NCI-H1092 (cell line): ENCODE data around the gene PFN2.
"Not testable (repeated sequence)": the region's sequence is repeated elsewhere in the genome, so short reads cannot be mapped to it uniquely, and the experiment has no call there.

Experiments used
- DNase-seq: peaks from one replicate; lab custom pipeline; 2025; lab: John Stamatoyannopoulos, UW

Gene PFN2

DNA sequence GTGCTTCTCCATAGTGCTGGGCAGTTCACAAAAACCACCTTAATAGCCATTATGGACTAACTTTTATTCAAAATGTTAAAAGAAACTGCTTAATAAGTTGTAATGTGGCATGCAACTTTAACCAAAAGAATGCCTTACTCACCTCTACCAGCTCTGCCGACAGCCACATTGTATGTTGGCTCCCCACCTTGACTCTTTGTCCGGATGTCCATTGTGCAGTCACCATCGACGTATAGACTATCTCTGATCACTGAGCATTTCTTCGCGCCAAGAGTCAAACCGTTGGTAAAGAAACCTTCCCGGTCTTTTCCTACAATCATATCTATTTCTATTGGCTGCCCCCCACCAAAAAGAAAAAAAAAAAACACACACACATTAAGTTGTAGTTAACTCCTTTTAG is 2.5 kb downstream of the PFN2 start:
- no peak for DNase-seq

DNA sequence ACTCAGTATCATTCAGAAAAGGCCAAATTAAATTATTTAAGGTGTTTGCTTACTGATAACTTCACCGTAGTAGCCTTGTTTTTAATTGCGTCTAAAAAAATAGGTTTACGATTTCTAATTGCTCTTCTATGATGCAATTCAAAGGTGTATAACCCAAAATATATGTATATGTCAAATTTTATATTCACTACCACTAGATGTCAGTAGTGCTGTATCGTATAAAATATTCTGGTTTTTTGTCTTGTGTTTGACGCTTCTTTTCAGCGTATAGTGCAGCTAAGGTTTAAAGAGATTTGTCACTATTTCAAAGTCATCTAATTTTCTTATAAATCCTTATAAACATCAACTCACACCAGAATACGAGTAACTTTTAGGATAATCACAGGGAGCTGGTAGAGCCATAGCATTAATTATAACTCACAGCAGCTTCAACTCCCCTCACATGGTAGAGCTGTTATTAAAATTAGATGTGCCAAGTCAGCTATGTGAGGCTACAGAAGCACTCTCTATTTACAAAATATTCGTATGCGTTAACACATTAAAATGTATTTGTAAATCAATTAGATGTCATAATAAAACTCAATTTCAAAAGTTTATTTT is 3.5 kb downstream of the PFN2 start:
- peak; percentile 21 for DNase-seq

DNA sequence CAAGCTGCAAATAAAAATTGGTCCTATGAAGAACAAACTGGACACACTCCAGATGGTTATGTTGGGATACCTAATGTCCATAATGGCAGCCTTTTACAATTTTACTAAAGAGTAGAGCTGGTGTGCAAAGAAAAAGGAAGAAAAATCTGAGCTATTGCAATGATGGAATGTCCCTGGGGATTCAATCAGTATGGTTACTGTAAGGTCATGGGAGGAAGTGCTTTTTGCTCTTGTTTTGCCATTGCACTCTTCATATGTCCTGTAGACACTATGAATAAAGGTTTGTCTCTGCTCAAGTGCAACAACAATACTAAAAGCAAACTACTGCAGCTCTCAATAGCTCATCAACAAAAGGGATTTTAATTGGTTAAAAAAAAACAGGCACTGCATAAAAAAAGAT is 5.4 kb downstream of the PFN2 start:
- DNase-seq, result no peak

DNA sequence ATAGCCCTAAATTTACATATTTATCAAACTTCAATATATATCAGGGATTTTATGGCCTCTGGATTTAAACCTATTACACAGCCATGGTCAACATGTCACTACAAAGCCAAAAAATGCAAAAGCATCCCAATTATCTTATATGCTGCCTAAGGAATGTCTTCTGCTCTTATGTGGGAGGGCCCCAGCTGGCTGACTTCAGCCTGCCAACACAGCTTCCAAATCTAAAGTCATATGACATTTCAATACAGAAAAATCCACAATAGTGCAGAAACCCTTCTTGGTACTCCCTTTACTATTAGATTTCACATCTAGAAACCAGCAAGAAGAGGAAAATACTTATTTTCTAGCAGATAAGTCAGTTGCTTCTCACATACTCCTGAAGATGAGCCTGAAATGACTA is 6.4 kb downstream of the PFN2 start:
- no peak for DNase-seq

DNA sequence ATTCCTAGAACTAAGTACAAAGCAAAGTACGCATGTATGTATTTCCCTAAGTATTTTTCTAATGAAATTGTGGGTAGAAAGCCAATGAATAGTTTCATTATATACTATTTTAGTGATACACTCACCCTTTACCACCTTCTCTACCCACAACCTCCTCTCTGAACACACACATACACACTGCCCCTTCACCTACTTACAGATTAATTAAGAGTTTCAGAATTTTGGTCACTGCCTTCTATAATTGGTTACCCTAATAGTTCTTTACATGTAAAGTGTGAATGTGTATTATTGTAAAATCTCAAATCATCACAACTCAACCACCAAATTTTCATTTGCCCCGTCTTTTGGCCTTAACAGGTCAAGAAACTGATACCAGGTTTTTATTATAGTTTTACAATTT is 7.2 kb downstream of the PFN2 start:
- DNase-seq, result no peak

DNA sequence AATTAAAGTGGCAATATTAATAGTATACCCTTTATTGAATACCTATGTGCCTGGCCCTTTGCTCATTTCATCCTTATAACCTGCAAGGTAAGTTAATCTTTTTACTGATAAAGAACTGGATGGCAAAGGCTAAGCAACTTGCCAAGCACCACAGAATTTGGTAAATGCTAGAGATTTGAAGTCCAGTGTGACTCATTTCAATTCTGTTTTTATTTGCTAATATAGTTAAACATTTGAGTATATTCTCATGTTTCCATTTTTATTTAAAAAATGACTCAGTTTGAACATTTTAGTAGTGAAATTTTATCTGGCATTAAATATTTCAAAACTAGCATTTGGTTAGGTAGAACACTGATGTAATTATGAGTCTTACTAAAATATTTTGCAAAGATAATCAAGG is 11.3 kb downstream of the PFN2 start:
- no peak for DNase-seq

DNA sequence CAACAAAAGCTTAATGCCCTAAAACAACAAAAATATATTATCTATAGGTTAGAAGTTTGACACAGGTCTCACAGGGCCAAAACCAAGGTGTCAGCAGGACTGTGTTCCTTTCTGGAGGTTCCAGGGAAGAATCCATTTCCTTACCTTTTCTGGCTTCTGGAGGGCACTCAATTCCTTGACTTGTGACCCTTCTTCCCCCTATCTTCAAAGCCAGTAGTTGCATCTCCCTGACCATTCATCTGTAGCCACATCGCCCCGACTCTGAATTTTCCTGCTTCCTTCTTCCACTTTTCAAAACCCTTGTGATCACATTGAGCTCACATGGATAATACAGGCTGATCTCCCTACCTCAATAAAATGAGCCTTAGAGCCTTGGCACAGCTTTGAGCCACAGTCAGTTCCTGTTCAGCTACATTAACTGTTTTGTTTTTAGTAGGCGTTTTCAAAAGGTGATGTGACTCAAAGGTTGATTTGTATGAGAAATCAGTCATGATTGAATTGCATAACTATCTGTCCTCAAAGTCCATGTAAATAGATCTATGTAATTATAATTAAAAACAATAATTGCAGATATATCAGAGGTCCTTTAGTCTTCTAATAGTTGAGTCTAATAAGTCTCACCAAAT is 12.4 kb downstream of the PFN2 start:
- no peak for DNase-seq

DNA sequence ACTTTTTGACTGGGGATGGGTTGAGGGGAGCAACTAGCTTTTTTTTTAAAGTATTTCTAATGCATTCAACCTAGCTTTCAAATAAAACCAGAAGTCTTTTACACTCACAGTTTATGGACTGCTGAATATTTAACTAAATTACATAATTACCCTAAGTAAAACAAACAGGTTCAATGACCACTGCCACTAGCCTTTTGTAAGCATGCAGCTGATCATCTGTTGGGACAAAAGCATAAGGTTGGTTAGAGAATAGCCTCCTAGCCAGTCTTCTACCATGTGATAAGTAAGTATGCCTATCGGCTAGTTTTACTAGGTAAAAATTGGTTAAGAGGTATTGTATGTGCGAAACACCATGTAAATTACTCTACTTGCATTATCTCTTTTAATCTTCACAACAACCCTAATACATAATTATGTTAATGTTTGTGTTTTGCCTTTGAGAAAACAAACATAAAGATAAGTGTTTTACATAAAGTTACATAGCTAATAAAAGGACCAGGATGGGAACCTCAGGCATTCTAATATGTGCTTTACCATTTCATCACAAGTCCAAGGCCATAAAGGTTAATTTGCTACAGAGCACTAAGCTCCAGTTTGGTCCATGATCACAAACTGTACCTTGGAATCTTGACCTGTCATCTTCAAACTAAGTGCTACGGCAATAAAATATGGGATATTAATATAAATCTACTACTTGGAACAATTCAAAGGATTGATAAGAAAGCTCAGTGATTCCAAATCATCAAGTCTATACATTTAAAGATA is 13.2 kb downstream of the PFN2 start:
- DNase-seq, result no peak

DNA sequence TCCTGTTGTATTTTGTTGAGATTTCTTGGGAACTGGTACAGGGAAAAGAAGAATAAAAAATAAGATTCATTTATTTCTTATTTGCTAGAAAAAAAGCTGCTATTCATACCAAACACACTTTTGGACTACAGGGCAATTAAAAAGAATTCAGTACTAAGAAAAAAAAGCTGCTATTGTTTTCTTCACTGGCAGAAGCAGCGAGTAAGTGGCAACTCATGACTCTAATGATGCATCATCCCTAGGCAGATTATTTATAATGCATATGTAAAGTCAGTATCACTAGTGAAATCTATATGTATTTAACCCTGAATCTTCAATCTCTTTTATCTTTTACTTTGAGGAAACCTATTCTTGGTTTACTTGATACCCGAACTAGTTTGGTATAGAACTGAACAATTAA is 15.2 kb downstream of the PFN2 start:
- DNase-seq, result no peak

DNA sequence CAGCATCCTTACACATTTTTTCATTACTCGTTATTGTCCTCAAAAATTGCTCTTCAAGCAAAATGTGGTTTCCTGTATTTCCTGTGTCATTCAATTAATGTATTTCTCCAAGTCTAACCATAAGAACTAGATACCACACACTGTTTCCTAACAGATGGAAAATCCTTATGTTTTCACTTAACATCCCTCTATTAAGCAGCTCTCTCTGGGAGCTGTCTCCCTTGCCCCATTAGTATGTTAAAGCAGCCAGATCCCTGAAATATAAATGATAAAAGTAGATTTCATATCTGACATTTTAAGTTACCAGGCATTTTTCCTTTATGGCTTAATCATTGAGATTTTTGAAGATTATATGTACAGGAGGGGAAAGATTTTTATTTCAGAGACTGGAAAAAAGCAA is 15.9 kb downstream of the PFN2 start:
- no peak for DNase-seq

DNA sequence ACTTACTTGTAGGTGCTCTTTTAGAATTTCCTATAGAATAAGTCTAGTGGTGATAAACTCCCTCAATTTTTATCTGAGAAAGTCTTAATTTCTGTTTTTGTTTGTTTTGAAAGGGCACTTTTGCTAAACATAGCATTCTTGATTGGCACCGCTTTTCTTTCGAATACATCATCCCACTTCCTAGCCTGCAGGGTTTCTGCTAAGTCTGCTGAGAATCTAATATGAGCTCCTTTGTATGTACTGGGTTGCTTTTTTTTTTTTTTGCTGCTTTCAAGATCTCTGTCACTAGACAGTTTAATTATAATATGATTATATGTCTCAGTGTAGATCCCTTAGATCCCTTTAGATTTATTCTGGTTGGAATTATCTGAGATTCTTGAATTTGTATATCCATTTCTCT is 21.5 kb downstream of the PFN2 start:
- no peak for DNase-seq

DNA sequence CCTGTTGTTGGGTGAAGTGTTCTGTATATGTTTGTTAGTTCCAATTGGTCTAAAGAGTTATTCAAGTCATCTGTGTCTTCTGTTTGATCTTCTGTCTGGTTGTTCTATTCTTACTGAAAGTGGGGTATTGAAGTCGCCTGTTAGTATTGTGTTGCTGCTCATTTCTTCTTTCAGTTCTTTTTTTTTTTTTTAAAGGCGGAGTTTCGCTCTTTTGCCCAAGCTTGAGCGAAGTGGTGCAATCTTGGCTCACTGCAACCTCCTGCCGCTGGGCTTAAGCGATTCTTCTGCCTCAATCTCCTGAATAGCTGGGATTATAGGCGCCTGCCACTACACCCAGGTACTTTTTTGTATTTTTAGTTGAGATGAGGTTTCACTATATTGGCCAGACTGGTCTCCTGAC is 23.5 kb downstream of the PFN2 start:
- no peak for DNase-seq

DNA sequence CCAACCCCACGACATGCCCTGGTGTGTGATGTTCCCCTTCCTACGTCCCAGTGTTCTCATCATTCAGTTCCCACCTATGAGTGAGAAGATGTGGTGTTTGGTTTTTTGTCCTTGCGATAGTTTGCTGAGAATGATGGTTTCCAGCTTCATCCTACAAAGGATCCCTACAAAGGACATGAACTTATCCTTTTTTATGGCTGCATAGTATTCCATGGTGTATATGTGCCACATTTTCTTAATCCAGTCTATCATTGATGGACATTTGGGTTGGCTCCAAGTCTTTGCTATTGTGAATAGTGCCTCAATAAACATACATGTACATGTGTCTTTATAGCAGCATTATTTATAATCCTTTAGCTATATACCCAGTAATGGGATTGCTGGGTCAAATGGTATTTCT is 26.7 kb downstream of the PFN2 start:
- not testable (repeated sequence) for DNase-seq

DNA sequence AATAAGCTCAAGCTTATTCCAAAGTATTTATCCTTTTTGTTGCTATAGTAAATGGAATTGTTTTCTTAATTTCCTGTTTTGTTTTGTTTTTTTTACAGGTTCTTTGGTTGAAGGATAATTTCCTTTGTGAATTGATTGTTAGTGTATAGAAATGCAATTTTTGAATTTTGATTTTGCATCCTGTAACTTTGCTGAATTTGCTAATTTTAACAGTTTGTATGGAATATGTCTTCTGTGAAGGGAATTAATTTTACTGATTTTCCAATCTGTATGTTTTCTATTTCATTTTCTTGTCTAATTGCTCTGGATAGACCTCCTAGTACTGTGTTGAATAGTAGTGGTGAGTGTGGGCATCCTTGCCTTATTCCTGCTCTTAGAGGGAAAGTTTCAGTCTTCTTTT is 28.3 kb downstream of the PFN2 start:
- no peak for DNase-seq

DNA sequence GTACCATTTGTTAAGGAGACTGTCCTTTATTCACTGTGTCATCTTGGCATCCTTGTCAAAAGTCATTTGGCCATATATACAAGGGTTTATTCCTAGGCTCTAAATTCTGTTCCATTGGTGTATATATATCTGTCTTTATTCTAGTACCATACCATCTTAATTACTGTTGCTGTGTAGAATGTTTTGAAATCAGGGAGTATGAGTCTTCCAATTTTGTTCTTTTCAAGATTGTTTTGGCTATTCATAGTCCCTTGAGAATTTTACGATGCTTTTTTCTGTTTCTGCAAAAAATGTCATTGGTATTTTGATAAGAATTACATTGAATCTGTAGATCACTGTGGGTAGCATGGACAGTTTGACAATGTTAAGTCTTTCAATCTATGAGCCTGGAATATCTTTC is 28.7 kb downstream of the PFN2 start:
- DNase-seq, result no peak

DNA sequence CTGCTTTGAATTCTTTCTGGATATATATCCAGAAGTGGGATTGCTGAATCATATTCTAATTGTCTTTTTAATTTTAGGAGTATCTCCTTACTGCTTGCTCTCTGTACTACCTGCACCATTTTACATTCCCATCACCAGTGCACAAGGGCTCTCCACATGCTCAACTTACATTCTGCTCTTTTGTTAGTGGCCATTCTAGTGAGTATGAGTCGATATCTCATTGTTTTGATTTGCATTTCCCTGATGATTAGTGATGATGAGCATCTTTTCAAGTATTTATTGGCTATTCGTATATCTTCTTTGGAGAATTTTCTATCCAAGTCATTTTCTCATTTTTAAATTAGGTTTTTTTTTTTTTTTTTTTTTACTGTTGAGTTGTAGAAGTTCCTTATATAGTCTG is 29.5 kb downstream of the PFN2 start:
- no peak for DNase-seq

DNA sequence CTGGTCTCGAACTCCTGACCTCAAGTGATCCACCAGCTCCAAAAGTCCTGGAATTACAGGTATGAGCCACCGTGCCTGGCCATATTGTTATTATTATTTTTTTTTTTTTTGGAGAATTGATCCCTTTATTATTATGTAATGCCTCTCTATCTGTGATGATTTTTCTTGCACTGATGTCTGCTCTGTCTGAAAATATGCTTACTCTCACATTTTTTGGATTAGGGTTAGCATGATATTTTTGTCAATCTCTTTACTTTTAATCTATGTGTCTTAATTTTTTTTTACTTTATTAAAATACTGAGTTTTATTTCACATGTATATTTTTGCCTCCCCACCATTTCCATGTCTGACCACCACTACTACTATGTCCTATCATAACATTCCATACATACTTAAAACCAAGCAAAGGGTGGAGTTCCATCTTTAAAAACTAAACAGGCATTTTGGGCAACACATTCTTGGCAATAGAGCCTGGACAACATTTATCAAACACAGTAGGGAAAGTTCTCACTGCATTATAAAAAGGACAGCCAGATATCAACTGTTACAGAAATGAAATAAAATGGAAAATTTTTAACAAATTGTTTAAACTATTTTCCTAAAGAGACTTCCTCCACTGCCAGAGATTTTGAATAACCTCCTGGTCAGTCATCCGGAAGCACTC is 32.2 kb downstream of the PFN2 start:
- not testable (repeated sequence) for DNase-seq

DNA sequence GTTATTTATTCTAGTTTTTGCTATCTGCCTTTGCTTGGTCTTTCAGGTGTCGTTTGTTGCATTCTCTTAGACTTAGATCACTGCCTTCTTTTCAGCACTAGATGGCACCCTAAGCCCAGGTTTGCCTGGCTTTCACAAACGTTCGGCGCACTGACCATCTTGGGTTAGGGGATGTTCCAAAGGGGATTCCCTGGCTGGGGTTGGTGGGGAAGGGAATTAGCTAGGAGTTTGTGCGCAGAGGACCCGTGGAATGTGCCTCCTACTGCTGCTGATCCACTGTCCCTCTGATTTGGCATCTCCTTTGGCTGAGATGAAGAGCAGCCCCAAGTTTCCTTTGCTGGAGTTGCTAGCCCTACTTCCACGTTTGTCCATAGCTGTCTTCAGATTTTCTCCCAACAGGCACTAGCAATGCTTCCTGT is 33.9 kb downstream of the PFN2 start:
- no peak for DNase-seq

DNA sequence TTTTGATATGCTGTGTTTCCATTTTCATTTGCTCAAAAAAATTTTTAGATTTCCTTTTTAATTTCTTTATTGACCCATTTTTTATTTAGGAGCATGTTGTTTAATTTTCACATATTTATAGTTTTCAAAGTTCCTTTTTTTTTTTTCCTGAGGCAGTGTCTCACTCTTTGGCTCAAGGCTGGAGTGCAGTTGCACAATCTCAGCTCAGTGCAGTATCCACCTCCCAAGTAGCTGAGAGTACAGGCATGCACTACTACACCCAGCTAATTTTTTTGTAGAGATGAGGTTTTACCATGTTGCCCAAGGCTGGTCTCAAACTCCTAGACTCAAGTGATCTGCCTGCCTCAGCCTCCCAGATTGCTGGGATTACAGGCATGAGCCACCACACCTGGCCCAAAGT is 36.2 kb downstream of the PFN2 start:
- no peak for DNase-seq

DNA sequence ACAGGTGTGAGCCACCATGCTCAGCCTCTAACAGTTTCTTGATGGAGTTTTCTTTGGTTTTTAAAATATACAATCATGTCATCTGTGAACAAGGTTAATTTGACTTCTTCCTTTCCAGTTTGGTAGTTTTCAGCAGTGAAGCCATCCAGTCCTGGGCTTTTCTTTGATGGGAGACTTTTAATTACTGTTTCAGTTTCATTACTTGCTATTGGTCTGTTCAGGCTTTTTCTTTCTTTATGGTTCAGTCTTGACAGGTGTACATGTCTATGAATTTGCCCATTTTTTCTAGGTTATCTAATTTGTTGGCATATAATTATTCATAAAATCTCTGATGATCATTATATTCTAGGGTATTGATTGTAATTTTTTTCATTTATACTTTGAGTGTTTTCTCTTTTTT is 36.8 kb downstream of the PFN2 start:
- no peak for DNase-seq

DNA sequence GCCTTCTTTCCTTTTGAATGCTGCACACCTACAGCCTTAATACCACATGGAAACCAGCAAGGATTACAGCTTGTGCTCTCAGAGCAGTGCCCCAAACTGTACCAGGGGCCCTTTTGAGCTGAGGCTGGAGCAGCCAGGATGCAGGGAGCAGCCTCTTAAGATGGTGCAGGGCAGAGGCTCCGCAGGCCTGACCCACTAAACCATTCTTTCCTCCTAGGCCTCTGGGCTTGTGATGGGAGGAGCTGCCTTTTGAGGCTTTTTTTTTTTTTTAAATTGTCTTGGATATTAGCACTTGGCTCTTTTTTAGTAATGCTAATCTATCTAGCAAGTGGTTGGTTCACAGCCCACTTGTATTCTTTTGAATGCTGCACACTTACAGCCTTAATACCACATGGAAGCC is 37.7 kb downstream of the PFN2 start:
- no peak for DNase-seq

DNA sequence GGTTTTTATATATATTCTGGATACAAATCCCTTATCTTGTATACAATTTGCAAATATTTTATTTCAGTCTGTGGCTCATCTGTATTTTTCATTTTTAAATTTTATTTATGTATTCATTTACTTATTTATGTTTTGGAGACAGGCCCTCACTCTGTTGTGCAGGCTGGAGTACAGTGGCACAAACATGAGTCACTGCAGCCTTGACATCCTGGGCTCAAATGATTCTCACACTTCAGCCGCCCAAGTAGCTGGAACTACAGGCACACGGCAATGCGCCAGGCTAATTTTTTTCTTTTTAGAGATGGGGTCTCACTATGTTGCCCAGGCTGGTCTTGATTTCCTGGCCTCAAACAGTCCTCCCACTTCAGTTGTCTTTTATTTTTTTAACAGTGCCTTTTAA is 50.6 kb downstream of the PFN2 start:
- no peak for DNase-seq

DNA sequence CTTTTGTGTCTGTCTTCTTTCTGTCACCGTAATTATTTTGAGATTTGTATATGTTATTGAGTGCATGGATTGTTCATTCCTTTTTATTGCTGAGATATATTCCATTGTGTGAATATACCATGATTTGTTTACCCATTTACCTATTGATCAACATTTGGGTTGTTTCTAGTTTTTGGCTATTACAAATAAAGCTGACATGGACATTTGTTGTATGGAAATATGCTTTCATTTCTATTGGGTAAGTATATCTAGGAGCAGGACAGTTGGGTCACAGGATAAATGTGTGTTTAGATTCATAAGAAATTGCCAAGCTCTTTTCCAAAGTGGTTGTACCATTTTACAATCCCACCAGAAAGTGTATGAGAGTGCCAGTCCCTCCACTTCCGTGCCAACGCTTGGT is 51.2 kb downstream of the PFN2 start:
- DNase-seq, result no peak
